HepG2 (cell line): ENCODE data around the gene TPI1. TPM values are rescaled to one million over a fixed set of nuclear protein-coding genes. Genes with fewer than 3 reads are reported as not detected.
A peak's percentile ranks its signal among the peaks of the same experiment; 100 is the strongest.

Experiments used
- EED ChIP-seq: sonication (generic); formaldehyde crosslinking; IDR thresholded peaks from 2 replicates; pipeline ENCODE4 v1.5.0; 2020; ENCODE audit warnings: mild to moderate bottlenecking, missing genetic modification reagents
- FOXO1 ChIP-seq: sonication (generic); formaldehyde crosslinking; IDR thresholded peaks from 2 replicates; pipeline ENCODE4 v1.4.0; 2020; ENCODE audit warnings: missing genetic modification reagents
- HDAC2 ChIP-seq: sonication (generic); formaldehyde crosslinking; IDR thresholded peaks from 2 replicates; pipeline ENCODE4 v1.4.0; 2020; ENCODE audit warnings: missing genetic modification reagents
- HES4 ChIP-seq: sonication (generic); formaldehyde crosslinking; IDR thresholded peaks from 2 replicates; pipeline ENCODE4 v1.9.0; 2021; ENCODE audit warnings: mild to moderate bottlenecking, missing genetic modification reagents, borderline replicate concordance
- KDM5B ChIP-seq: sonication (generic); formaldehyde crosslinking; IDR thresholded peaks from 2 replicates; pipeline ENCODE4 v1.4.0; 2020; ENCODE audit warnings: missing genetic modification reagents, mild to moderate bottlenecking, borderline replicate concordance
- MZF1 ChIP-seq: sonication (generic); formaldehyde crosslinking; IDR thresholded peaks from 2 replicates; pipeline ENCODE4 v1.8.1; 2023; ENCODE audit warnings: mild to moderate bottlenecking, missing genetic modification reagents, borderline replicate concordance
- SNAPC2 ChIP-seq: sonication (generic); formaldehyde crosslinking; IDR thresholded peaks from 2 replicates; pipeline ENCODE4 v1.8.1; 2022; ENCODE audit warnings: mild to moderate bottlenecking, missing genetic modification reagents
- ZFX ChIP-seq: sonication (generic); formaldehyde crosslinking; IDR thresholded peaks from 2 replicates; pipeline ENCODE4 v1.4.0; 2020; ENCODE audit warnings: mild to moderate bottlenecking, low read depth, missing genetic modification reagents, moderate library complexity
- ZIK1 ChIP-seq: sonication (generic); formaldehyde crosslinking; IDR thresholded peaks from 2 replicates; pipeline ENCODE4 v1.5.0; 2020; ENCODE audit warnings: mild to moderate bottlenecking, low read depth, missing genetic modification reagents, borderline replicate concordance
- ZNF326 ChIP-seq: sonication (generic); formaldehyde crosslinking; IDR thresholded peaks from 2 replicates; pipeline ENCODE4 v1.4.0; 2020; ENCODE audit warnings: missing genetic modification reagents, borderline replicate concordance
- ZNF331 ChIP-seq: sonication (generic); formaldehyde crosslinking; IDR thresholded peaks from 2 replicates; pipeline ENCODE4 v1.4.0; 2020; ENCODE audit warnings: missing genetic modification reagents
- ZNF468 ChIP-seq: sonication (generic); formaldehyde crosslinking; IDR thresholded peaks from 2 replicates; pipeline ENCODE4 v1.8.0; 2022; ENCODE audit warnings: mild to moderate bottlenecking, moderate library complexity, missing genetic modification reagents
- ZNF589 ChIP-seq: sonication (generic); formaldehyde crosslinking; conservative IDR thresholded peaks from 2 replicates; pipeline ENCODE4 v1.8.0; 2022; ENCODE audit warnings: mild to moderate bottlenecking, moderate library complexity, missing genetic modification reagents
- ZNF607 ChIP-seq: sonication (generic); formaldehyde crosslinking; IDR thresholded peaks from 2 replicates; pipeline ENCODE4 v1.5.1; 2020; ENCODE audit warnings: missing genetic modification reagents, mild to moderate bottlenecking, borderline replicate concordance
- polyA plus RNA-seq, 8 experiments: library from polyadenylated mRNA; depleted of rRNA in 3 of 8; stranded (reverse) in 7 of 8; unstranded in 1 of 8; fragments of >200 nt; fragmentation: Illumina TruSeq in 4 of 8; extraction: Trizol in 4 of 8; gene quantifications; 2 replicates each; pipeline versions ENCODE4 v1.2.1 to v1.2.3, GENCODE V29; 2011 to 2016; ENCODE audit warnings: low read depth in 4 of 8, missing spikeins in 1 of 8, mixed read lengths in 1 of 8; ENCODE audit not compliant: insufficient read depth in 1 of 8
- total RNA-seq, 5 experiments: library from RNA; depleted of rRNA; stranded (reverse); fragments of >200 nt; fragmentation: Illumina TruSeq; extraction: Trizol; gene quantifications; 2 replicates each; pipeline ENCODE4 v1.2.3, GENCODE V29; 2016; ENCODE audit warnings: low read depth in 1 of 5
- TF ChIP-seq, protein P1 (sequence below): sonication (generic); formaldehyde crosslinking; IDR thresholded peaks from 2 replicates; pipeline ENCODE4 v1.4.0; 2020; ENCODE audit warnings: missing genetic modification reagents, borderline replicate concordance
- TF ChIP-seq, protein P2 (sequence below): sonication (generic); formaldehyde crosslinking; IDR thresholded peaks from 2 replicates; pipeline ENCODE4 v1.9.0; 2022; ENCODE audit warnings: missing genetic modification reagents, mild to moderate bottlenecking, borderline replicate concordance
- TF ChIP-seq, protein P3 (sequence below): IDR thresholded peaks from 2 replicates; pipeline ENCODE4 v1.6.1; 2016; ENCODE audit warnings: low read depth, control low read depth
- TF ChIP-seq, protein P4 (sequence below): IDR thresholded peaks from 2 replicates; pipeline ENCODE4 v1.6.1; 2016; ENCODE audit warnings: control low read depth
- TF ChIP-seq, protein P5 (sequence below): sonication (generic); formaldehyde crosslinking; IDR thresholded peaks from 2 replicates; pipeline ENCODE4 v1.4.0; 2020; ENCODE audit warnings: missing genetic modification reagents, borderline replicate concordance

Gene TPI1
- total and polyA plus RNA-seq, 2 of the 13 experiments (the other 11 are each of a cell fraction or from before 2014, with no cell fraction given) = 945 to 2,535 TPM

DNA sequence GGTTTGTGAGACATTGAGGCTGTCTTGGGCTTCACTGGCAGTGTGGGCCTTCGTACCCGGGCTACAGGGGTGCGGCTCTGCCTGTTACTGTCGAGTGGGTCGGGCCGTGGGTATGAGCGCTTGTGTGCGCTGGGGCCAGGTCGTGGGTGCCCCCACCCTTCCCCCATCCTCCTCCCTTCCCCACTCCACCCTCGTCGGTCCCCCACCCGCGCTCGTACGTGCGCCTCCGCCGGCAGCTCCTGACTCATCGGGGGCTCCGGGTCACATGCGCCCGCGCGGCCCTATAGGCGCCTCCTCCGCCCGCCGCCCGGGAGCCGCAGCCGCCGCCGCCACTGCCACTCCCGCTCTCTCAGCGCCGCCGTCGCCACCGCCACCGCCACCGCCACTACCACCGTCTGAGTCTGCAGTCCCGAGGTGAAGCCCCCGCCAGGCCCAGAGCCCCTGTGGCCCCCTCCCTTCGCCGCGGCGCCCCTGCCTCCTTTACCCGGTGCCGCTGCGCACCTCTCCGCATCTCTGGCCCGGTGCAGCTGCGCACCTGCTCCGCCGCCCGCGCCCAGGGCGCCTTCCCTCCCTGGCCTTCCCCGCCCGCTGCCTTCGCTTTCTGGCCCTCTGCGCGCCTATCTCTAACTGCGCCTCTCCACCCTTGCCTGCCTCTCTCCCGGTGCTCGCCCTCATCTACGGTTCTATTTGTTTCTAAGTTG, 47.1 kb downstream of the TPI1 start, which contains the start of gene ENO2 (continued):
- TF ChIP-seq, protein P1, sequence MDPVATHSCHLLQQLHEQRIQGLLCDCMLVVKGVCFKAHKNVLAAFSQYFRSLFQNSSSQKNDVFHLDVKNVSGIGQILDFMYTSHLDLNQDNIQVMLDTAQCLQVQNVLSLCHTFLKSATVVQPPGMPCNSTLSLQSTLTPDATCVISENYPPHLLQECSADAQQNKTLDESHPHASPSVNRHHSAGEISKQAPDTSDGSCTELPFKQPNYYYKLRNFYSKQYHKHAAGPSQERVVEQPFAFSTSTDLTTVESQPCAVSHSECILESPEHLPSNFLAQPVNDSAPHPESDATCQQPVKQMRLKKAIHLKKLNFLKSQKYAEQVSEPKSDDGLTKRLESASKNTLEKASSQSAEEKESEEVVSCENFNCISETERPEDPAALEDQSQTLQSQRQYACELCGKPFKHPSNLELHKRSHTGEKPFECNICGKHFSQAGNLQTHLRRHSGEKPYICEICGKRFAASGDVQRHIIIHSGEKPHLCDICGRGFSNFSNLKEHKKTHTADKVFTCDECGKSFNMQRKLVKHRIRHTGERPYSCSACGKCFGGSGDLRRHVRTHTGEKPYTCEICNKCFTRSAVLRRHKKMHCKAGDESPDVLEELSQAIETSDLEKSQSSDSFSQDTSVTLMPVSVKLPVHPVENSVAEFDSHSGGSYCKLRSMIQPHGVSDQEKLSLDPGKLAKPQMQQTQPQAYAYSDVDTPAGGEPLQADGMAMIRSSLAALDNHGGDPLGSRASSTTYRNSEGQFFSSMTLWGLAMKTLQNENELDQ (CRISPR knock-in tag) = no peak
- TF ChIP-seq, protein P2, sequence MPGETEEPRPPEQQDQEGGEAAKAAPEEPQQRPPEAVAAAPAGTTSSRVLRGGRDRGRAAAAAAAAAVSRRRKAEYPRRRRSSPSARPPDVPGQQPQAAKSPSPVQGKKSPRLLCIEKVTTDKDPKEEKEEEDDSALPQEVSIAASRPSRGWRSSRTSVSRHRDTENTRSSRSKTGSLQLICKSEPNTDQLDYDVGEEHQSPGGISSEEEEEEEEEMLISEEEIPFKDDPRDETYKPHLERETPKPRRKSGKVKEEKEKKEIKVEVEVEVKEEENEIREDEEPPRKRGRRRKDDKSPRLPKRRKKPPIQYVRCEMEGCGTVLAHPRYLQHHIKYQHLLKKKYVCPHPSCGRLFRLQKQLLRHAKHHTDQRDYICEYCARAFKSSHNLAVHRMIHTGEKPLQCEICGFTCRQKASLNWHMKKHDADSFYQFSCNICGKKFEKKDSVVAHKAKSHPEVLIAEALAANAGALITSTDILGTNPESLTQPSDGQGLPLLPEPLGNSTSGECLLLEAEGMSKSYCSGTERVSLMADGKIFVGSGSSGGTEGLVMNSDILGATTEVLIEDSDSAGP (CRISPR knock-in tag) = peak; percentile 47; the same call in 1 of the 2 replicates
- peak; percentile 16; the same call in 1 of the 2 replicates for TF ChIP-seq HES4
- peak; percentile 61; the same call in 1 of the 2 replicates for TF ChIP-seq ZFX (CRISPR knock-in tag)
- TF ChIP-seq, protein P3, sequence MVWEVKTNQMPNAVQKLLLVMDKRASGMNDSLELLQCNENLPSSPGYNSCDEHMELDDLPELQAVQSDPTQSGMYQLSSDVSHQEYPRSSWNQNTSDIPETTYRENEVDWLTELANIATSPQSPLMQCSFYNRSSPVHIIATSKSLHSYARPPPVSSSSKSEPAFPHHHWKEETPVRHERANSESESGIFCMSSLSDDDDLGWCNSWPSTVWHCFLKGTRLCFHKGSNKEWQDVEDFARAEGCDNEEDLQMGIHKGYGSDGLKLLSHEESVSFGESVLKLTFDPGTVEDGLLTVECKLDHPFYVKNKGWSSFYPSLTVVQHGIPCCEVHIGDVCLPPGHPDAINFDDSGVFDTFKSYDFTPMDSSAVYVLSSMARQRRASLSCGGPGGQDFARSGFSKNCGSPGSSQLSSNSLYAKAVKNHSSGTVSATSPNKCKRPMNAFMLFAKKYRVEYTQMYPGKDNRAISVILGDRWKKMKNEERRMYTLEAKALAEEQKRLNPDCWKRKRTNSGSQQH (CRISPR knock-in tag) = no peak
- TF ChIP-seq ZNF326 = no peak
- TF ChIP-seq KDM5B = no peak; the same call in none of the 2 replicates
- TF ChIP-seq SNAPC2 (CRISPR knock-in tag) = 0 out of 2 replicates have a peak, but pooled peaks have one; percentile 6
- TF ChIP-seq, protein P4, sequence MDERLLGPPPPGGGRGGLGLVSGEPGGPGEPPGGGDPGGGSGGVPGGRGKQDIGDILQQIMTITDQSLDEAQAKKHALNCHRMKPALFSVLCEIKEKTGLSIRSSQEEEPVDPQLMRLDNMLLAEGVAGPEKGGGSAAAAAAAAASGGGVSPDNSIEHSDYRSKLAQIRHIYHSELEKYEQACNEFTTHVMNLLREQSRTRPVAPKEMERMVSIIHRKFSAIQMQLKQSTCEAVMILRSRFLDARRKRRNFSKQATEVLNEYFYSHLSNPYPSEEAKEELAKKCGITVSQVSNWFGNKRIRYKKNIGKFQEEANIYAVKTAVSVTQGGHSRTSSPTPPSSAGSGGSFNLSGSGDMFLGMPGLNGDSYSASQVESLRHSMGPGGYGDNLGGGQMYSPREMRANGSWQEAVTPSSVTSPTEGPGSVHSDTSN (CRISPR knock-in tag) = no peak
- 0 out of 2 replicates have a peak, but pooled peaks have one; percentile 11 for TF ChIP-seq ZNF589
- TF ChIP-seq FOXO1 (CRISPR knock-in tag) = no peak
- TF ChIP-seq, protein P5, sequence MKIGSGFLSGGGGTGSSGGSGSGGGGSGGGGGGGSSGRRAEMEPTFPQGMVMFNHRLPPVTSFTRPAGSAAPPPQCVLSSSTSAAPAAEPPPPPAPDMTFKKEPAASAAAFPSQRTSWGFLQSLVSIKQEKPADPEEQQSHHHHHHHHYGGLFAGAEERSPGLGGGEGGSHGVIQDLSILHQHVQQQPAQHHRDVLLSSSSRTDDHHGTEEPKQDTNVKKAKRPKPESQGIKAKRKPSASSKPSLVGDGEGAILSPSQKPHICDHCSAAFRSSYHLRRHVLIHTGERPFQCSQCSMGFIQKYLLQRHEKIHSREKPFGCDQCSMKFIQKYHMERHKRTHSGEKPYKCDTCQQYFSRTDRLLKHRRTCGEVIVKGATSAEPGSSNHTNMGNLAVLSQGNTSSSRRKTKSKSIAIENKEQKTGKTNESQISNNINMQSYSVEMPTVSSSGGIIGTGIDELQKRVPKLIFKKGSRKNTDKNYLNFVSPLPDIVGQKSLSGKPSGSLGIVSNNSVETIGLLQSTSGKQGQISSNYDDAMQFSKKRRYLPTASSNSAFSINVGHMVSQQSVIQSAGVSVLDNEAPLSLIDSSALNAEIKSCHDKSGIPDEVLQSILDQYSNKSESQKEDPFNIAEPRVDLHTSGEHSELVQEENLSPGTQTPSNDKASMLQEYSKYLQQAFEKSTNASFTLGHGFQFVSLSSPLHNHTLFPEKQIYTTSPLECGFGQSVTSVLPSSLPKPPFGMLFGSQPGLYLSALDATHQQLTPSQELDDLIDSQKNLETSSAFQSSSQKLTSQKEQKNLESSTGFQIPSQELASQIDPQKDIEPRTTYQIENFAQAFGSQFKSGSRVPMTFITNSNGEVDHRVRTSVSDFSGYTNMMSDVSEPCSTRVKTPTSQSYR = peak; percentile 46; the same call in 1 of the 2 replicates
- no peak for TF ChIP-seq ZIK1 (CRISPR knock-in tag)
- no peak for TF ChIP-seq MZF1 (CRISPR knock-in tag)
- 0 out of 2 replicates have a peak, but pooled peaks have one; percentile 3 for TF ChIP-seq HDAC2 (CRISPR knock-in tag)
- 0 out of 2 replicates have a peak, but pooled peaks have one; percentile 36 for TF ChIP-seq EED
- TF ChIP-seq ZNF607 (CRISPR knock-in tag) = peak; percentile 46; the same call in 1 of the 2 replicates
- no peak for TF ChIP-seq ZNF331 (CRISPR knock-in tag)
- 0 out of 2 replicates have a peak, but pooled peaks have one; percentile 36 for TF ChIP-seq ZNF468 (CRISPR knock-in tag)
